Measurements from ENCODE around the gene GREM2. TPM values are rescaled to one million over a fixed set of nuclear protein-coding genes. Genes with fewer than 3 reads are reported as not detected.

The GREM2 gene
- total RNA-seq, 2 donors from 2014 or later: 1.6 TPM

DNA sequence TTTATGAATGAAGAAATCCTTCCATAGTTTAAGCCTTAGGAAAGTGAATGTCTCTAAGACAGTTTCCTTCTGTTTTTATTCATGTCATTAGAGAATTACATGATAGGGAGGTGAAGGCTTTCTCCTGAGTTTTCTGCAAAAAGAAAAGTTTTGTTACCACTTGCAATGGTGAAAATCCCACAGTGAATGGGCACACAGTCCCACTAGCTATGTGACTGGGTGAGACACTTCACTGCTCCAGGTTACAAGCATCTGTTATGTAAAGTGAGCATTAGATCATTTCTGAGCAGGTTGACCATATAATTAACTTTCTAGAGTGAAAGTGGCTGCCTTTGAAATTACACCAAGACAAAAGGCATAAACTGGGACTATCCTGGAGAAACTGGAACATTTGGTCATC lies 38.9 kb upstream of the GREM2 start:
- TF ChIP-seq, protein P1, sequence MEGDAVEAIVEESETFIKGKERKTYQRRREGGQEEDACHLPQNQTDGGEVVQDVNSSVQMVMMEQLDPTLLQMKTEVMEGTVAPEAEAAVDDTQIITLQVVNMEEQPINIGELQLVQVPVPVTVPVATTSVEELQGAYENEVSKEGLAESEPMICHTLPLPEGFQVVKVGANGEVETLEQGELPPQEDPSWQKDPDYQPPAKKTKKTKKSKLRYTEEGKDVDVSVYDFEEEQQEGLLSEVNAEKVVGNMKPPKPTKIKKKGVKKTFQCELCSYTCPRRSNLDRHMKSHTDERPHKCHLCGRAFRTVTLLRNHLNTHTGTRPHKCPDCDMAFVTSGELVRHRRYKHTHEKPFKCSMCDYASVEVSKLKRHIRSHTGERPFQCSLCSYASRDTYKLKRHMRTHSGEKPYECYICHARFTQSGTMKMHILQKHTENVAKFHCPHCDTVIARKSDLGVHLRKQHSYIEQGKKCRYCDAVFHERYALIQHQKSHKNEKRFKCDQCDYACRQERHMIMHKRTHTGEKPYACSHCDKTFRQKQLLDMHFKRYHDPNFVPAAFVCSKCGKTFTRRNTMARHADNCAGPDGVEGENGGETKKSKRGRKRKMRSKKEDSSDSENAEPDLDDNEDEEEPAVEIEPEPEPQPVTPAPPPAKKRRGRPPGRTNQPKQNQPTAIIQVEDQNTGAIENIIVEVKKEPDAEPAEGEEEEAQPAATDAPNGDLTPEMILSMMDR (IDR thresholded peaks at IDR 0.05): no peak
- DNase-seq (ENCODE audit: low spot score) (no peak), ATAC-seq (ENCODE audit: insufficient number of reproducible peaks, low FRiP score, low read depth) (no peak)
- no peaks in the 10 kb centered on the region for H3K27me3 ChIP-seq (replicated peaks; ENCODE audit: insufficient read depth)
- no peak overlapping the region for H3K4me3 ChIP-seq
- H3K36me3 ChIP-seq: no peaks in the 10 kb centered on the region
- no peaks in the 10 kb centered on the region for H3K4me1 ChIP-seq (ENCODE audit: control insufficient read depth in 1 of 2, low read depth in 2 of 2)
- no peaks in the 10 kb centered on the region for H3K9me3 ChIP-seq
- no peak overlapping the region for H3K27ac ChIP-seq

DNA sequence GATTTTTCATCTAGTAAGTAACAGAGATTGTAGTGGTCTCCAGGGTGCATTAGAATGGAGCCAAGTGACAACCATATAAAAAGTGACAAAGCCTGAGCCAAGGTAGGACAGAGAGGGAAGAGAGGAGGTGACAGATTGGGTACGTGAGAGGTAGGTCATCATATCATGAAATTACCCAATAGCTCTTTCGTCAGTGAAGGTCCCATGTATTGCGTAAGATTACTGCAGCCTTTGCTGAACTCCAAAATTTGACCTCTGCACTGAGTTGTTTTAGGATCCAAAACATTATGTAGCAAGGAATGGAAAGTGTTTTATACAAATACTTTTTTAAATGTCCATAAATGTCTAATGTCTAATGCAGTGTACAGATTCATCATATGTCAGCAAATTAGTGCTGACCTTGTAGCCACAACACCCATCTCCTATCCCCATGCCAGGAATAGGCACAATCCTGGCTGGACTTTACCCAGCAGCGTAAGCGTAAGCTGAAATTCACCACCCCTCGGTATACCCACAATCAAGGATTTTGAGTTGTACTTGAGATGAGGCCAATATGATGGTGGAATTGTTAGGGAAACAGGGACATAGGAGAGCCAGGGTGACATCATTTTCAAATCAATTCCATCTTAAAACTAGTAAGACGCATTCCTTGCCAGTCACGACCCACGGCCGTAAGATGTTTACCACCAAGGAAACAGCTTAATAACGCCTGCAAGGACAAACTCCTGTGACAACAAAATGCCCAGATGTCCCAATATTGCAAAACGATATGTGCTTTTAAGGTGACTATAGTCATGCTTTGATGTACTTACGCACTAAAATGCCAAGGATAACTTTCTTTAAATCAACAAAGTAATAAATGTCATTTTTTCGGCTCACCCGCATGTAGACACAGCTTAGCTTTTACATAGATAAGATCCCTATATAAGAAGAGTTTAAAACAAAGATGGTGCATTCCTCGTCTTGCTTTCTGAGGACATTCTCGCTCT lies 38.1 kb upstream of the GREM2 start:
- Histone ChIP-seq H3K4me1 (ENCODE audit: control insufficient read depth in 1 of 2, low read depth in 2 of 2) (no peaks in the 10 kb centered on the region), H3K27ac (no peak overlapping the region), H3K9me3 (no peaks in the 10 kb centered on the region), H3K4me3 (no peak overlapping the region), H3K36me3 (no peaks in the 10 kb centered on the region), H3K27me3 (replicated peaks; ENCODE audit: insufficient read depth) (no peaks in the 10 kb centered on the region)
- TF ChIP-seq, protein P1 (IDR thresholded peaks at IDR 0.05): no peak
- DNase-seq (ENCODE audit: low spot score): no peak
- ATAC-seq (ENCODE audit: insufficient number of reproducible peaks, low FRiP score, low read depth): no peak

DNA sequence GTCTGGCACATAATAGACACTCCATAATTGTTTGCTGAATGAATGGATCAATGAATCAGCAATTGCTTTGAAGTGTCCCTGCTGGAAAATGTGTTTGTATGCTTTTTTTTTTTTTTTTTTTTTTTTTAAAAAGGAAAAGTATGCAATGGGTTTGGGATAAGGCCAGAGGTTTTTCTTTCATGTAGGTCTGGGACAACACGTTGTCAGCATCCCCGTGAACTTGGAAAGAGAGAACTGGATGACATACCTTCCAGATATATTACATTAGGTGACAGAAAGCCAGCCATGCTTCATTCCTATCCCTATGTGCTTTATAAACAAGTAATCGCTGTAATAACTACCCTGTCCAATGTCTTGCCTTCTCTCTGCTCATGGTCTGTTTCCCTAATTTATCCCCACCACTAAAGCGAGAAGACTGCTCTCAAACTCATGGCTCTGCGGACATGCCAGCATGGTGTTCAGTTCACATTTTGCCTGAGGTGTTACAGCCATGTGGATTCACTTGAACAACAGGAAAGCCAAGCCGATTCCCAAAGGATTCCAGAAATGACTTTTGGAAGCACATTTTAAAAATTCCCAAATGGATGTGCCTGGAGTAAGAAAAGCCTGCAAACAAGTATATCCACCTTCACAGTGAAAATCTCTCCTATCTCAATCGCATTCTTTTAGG lies 34.8 kb upstream of the GREM2 start:
- no peak overlapping the region for H3K27ac ChIP-seq
- H3K4me1 ChIP-seq (ENCODE audit: control insufficient read depth in 1 of 2, low read depth in 2 of 2): no peaks in the 10 kb centered on the region
- no peak for DNase-seq (ENCODE audit: low spot score)
- no peaks in the 10 kb centered on the region for H3K9me3 ChIP-seq
- TF ChIP-seq, protein P1 (IDR thresholded peaks at IDR 0.05): no peak
- no peak overlapping the region for H3K4me3 ChIP-seq
- no peaks in the 10 kb centered on the region for H3K27me3 ChIP-seq (replicated peaks; ENCODE audit: insufficient read depth)
- no peak for ATAC-seq (ENCODE audit: insufficient number of reproducible peaks, low FRiP score, low read depth)
- no peaks in the 10 kb centered on the region for H3K36me3 ChIP-seq

DNA sequence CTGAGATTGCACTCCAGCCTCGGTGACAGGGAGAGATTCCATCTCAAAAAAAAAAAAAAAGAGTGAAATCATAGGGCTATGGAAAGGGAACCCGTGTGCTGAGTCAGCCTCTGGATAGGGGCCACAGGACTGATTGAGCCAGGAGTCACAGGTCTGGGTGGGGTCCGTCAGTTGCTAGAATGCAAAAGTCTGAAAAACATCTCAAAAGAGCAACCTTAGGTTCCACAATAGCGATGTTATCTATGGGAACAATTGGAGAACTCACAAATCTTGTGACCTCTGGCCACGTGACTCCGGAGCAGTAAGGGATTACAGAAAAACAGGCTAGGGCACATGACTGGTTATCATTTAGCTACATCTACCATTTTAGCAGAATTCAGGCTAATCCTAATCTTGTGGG lies 32.8 kb upstream of the GREM2 start:
- ATAC-seq (ENCODE audit: insufficient number of reproducible peaks, low FRiP score, low read depth) (no peak), DNase-seq (ENCODE audit: low spot score) (no peak)
- Histone ChIP-seq H3K27ac (no peak overlapping the region), H3K9me3 (no peaks in the 10 kb centered on the region), H3K4me1 (ENCODE audit: control insufficient read depth in 1 of 2, low read depth in 2 of 2) (no peaks in the 10 kb centered on the region), H3K36me3 (no peaks in the 10 kb centered on the region), H3K27me3 (replicated peaks; ENCODE audit: insufficient read depth) (no peaks in the 10 kb centered on the region), H3K4me3 (no peak overlapping the region)
- TF ChIP-seq, protein P1 (IDR thresholded peaks at IDR 0.05): no peak
